HG03045 (cell line): ENCODE results near the gene ABTB2.
"Not testable (repeated sequence)": the region's sequence is repeated elsewhere in the genome, so short reads cannot be mapped to it uniquely, and the experiment has no call there.

Experiments
- ATAC-seq: cut with Tn5 transposase; IDR thresholded peaks from one replicate; pipeline ENCODE4 v1.9.1; 2021; ENCODE audit warnings: mild to moderate bottlenecking, moderate library complexity; ENCODE audit not compliant: unreplicated experiment

Gene ABTB2

DNA sequence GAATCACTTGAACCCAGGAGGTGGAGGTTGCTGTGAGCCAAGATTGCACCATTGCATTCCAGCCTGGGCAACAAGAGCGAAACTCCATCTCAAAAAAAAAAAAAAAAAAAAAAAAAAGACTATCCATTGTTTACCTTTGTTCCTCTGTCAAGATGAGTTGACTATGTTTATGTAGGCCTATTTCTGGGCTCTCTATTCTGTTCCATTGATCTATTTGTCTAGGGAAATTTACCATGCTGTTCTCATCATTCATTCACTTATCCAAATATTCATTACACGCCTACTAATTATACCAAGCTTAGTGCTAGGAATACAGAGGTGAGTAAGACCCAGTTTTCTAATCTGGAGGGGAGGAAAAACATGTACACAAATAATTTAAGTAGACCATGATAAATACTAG lies 139.1 kb downstream of the ABTB2 start:
- ATAC-seq: not testable (repeated sequence)

DNA sequence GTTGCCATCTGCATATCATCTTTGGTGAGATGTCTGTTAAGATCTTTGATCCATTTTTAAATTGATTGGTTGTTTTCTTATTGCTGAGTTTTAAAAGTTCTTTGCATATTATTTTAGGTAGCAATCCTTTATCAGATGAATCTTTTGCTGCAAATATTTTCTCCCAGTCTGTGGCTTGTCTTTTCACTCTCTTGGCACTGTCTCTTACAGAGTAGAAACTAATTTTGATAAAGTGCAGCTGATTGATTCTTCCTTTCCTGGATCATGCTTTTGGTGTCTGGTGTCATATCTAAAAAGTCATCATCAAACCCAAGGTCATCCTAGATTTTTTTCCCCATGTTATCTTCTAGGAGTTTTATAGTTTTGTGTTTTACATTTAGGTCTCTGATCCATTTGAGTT lies 139.7 kb downstream of the ABTB2 start:
- ATAC-seq: no peak

DNA sequence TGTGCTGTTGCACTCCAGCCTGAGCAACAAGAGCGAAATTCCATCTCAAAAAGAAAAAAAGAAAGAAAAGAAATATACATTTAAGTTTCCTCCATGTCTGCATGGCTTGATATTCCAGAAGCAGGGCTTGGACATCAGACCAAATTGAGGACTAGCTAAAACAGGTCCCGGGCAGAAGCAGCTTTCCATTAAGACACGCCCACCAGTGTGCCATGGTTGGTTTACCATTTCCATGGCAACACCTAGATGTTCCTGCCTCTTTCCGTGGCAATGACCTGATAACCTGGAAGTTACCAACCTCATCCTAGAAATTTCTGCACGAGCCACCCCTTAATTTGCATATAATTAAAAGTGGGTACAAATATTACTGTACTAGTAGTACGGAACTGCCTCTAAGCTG lies 141.1 kb downstream of the ABTB2 start:
- ATAC-seq: no peak

DNA sequence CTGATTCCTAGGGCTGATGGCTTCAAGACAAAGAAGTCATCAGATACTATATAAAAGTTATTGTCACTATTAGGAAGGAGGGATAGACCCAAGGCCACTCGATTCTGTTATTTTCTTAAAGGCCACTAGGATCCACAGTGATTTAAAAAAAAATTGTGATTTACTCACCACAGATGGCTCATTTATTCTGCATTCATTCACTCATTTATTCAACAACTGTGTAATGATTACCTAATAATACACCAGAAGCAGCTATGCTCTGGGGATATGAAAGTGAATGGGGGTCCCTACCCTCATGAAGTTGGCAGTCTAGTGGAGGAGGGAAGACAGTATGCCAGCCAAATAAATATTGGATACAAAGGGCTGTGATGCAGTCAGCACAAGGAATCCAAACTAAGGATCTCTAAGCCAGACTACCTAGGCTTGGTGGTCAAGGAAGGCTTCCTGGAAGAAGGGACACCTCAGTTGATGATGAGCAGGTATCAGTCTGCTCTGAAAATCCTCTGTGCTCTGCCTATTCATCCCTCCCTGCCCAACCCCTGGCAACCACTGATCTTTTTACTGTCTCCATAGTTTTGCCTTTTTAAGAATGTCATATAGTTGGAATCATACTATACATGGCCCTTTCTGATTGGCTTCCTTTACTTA lies 141.9 kb downstream of the ABTB2 start:
- ATAC-seq: no peak

DNA sequence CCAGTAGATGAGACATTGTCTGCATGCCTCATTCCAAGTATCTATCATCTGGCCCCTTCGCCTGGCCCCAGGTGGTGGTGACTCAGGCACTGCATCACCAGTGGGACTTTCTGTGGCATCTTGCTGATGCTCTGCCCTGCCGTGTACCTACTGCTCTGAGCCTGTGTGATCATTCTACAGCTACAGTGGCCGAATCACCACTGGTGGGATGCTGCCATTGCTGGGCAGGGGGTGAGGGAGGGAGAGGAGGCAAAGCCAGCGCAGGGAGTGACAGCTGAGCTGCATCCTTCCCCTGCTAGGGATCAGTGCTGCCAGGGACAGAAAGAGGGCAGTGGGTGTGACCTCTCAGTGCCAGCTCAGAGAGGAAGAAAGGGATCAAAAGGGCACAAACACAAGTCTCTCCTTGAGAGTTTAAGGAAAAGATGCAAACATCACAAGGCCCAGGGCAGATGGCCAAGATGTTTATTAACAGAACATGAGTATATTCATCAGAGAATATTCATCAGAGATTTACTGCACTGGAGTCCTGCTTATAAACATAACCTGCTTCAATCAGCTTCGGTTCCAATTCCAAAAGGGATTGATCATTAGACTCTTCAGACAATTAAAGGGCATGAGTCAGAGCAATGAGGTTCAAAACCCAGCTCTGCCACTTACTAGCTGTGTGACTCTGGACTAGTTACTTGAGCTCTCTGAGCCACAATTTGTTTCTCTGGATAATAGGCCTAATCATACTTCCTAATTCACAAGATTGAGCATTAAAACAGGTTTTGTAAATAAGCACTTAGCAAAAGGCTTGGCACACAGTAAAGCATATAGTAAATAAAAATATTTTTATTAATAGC lies 142.6 kb downstream of the ABTB2 start:
- ATAC-seq: peak; percentile 64

DNA sequence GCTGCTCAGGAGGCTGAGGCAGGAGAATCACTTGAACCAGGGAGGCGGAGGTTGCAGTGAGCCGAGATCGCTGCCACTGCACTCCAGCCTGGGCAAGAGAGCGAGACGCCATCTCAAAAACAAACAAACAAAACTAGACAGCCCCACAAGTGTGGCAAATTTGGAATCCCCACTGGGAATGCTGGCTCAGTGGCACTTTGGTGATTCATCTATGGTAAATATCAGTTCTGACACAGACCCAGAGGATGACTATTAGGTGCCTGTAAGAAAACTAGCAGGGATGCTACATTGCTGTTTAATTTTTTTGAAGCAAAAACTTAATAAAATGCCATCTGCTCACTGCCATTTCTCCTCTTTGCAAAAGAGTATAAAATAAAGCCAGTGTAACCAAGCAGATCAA lies 144.4 kb downstream of the ABTB2 start:
- no peak for ATAC-seq

DNA sequence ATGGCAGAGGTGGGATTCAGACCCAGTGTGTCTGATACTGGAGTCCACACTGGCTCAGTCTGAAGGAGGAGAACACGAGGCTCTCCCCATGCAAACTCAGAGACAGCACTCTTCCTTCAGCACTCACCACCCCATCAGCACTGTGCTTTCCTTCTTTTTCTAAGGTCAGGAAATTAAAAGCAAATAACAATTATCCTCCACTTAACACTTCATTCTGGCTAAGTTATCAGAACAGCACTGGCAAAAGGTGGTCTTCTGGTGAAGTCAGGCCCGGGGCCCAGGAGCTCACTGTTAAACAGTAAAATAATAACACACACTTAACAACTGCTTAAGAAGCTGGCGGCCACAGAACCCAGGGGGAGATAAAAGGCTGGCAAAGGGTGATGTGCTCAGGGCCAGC lies 145.2 kb downstream of the ABTB2 start:
- no peak for ATAC-seq

DNA sequence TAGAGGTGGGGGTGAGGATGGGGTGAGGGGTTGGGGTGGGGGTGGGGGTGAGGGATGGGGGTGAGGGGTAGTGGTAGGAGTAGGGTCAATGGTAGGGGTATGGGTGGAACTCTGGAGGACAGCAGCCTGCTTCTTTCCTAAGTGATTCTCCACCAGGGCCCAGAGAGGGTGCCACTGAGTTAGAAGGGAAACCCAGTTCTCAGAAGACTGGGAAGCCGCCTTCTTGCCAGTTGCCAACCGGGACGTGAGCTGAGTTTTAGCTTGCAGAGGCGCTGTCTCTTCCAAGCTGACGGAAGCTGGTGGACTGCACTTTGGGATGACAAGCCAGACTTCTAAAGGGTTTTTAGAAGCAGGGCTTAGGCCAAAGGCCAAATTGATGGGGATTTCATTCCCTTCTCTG lies 148.0 kb downstream of the ABTB2 start:
- no peak for ATAC-seq

DNA sequence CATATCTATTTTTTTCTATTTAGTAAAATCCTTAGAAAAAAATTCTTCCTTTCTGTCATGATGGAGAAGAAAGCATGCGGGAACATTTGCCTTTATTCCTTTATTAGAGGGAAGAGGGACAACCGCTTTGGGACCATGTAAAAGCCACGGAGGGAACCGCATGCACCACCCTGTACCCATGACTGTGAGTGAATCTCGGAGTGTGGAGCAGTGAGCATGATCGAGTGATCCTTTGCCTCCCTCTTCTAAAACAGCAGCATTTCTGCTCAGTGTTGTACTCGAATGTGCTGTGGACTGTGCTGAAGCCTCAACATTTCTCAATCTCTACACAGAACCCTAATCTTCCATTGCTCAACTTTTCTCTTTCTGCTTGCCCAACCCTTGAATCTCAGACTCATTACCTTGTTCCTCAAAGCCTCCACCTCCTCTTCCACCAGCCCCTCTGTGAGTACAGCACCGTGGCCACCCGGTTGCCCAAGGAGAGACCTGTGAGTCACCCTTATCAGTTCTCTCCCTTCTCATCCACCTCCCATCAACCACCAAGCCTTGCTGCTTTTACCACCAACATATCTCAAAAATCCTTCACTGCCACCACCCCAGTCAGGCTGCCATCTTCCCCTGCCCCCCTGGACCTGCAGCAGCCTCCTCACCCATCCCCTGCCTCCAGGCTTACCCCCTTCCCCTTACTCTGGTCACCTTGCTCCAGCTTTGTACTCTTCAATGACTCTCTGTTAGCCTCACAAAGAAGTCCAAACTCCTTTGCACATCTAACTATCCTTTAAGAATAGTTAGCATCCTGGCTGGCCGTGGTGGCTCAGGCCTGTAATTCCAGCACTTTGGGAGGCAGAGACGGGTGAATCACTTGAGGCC lies 149.3 kb downstream of the ABTB2 start:
- no peak for ATAC-seq

DNA sequence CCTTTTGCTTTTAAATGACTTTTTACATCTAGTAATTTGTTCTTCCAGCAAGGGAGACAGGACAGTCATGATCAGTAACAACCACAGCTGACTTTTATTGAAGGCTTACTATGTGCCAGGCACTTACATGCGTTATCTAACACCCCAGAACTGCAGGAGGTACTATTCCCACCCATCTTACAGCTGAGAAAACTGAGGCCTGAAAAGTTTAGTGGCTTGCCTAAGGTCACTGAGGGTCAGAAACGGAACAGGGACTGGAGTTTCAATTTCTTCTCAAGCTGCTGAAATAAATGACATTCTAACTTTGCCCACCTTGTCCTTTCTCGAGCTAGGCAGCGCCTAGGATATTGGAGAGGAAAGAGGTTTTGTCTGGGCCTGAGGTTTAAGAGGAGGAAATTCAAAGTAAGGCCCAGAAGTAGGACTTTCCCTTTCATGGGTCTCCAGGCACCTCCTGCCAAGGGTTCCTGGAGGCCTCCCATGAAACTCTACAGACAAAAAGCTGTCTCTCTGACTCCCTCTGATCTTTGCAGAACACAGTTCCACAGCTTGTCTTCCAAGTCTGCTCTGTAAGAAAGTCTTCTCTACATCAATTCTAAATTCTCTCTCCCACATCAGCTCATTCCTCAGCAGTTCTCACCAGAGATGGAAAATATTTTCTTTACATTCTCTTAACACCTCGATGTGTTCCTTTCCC lies 150.2 kb downstream of the ABTB2 start:
- no peak for ATAC-seq

DNA sequence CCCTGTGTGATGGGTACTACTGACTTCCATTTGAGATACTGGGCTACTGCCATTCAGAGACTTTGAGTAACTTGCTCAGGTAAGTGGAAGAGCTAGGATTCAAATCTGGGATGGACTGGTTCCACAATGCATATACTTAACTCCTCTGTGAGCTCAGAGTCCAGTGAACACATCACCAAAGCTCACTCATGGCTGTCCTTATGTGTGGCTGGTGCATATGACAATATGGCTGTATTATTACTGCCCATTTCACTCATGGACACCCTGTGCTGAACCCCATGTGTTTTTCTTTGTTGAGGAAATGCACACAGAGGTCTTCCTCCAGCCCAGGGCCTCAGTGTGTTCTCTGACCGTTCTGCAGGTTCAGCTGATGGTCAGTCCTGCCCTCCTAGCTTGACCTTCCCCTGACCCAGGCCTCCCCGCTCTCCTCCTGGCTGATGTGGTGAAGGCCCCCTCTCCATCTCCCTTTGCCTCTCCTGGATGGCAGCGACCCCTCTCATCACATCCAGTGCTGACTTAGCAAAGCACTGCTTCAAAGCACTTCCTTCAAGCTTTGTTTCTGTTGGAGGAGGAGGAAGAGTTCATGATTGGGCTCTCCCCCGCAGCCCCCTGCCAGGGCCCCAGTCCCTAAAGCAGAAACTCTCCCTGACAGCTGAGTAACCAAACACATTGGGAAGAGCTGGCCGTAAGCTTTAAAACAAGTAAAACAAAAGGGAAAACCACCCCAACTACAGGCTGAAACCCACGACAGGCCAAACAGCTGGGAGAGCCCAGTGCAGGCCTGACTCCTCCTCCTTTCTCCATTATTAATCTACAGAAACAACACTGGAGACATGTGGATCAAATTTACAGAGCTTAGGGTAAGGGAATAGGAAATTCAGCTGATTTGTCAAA lies 151.2 kb downstream of the ABTB2 start:
- ATAC-seq: no peak

DNA sequence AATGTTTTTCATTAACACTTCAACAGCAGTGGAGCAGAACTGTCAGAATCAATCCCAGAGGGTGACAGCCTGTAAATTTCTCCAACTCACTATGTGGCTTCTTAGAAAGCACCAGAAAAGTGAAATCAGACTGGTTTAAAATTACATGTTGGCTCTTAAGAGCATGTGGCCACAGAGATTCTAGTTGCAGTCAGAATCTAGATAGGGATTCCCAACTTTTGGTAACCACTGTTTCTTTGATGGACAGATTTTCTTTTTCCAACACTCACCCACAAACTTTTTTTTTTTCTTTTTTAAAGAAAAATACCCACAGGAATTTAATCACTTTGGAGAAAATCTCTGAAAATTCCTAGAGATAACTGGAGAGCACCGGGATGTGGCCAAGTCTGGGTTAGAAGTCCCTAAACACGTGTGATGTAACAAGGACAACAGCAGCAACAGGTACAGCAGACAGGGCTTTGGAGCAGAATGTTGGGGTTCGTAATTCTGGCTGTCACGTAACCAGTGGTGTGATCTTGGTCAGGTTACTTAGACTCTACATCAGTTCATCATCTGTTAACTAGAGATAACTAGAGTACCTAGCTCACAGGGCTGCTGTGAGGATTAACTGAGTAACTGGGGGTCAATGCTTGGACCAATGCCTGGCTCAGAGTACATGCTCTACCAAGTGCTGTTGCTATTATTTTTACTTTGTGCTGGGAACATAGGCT lies 152.3 kb downstream of the ABTB2 start:
- no peak for ATAC-seq

DNA sequence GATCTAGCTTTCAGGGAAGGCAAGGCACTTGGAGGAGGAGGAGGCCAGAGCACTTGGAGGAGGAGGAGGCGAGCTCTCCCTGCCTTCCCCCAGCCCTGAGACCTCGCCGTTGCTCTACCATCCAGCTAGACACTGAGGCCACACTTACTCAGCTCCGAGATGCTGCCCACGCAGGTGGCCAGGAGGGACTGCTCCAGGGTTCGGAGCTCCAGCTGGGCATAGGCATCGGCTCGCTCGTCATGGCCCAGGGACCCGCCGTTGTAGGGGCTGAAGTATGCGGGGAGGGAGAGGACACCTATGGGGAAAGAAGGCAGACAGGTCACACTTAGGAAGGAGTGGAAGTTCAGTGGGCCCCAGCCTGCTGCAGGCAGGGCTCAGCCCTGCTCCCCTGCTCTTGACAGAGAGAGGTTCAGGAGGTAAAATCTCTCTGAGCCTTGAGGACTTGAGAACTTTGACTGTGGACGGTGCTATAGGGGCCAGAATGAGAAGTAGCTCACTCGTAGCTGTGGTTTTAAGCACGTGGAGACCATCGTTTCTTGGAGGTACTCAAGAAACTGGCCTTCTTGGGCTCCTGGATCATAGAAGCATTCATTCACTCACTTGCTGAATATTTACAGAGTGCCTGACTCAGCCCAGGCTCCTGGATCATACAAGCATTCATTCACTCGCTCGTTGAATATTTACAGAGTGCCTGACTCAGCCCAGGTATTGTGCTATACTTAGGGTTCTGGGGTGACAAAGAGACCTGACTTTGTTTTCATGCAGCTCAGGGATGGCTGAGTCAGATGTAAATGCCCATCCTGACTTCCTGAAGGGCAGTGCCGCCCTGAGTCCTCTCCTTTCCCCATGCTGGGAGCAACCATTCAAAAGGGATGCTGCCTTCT lies 153.2 kb downstream of the ABTB2 start:
- no peak for ATAC-seq

DNA sequence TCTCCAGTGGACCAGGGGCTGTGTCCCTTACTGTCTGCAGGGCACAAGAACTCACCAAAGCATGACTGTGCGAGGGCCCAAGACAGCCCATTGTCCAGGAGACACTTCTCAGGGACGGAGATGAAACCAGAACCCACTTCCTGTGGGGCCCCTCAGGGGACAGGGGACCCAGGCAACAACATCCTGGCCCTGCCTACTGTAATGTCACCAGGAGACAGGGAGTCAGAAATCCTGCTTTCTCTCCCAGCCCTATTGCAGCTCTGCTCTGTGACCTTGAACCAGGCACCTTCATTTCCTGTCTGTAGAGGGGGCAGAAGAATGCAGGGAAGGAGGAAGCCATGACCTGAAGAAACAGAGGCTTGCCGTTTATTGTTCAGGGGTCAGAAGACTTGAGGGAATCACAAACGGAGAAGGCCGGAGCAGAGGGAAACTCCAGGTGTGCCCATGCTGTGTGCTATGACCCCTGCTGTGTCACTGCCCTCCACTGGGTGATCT lies 154.4 kb downstream of the ABTB2 start:
- no peak for ATAC-seq

DNA sequence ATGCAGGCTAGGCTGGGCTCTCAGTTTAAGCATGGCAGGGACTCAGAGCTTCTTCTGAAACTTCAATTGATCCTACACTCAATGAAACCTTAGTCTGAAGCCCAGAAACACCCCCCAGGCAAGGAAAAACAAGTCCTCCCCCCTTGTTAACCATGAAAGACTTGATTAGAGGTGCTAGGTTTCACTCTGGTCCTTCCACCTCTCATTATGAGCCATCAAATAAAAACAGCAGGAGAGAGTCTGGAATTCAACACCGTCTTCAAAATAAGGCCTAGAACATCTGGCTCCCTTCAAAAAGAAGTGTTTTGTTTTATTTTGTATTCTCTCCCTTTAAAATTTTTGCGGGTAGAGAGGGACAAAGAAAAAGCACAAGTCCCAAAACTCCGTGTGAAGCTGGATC lies 156.7 kb downstream of the ABTB2 start:
- no peak for ATAC-seq

DNA sequence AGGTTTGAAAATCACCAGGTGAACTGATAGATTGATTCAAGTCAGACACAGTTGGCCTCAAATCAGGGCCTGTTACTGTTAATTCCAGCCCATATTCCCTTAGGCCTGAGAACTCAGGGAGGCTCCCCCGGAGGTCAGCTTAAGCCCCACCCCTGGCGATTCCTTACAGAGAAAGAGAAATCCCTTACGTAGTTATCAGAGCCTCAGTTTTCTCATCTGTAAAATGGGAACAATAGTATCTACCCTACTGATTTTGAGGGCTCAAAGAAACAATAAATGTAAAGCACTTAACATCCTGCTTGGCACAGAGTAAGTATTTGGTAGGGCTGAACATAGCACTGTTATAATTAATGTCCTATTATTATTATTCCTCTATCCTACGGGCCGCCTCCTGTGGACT lies 158.3 kb downstream of the ABTB2 start:
- no peak for ATAC-seq

DNA sequence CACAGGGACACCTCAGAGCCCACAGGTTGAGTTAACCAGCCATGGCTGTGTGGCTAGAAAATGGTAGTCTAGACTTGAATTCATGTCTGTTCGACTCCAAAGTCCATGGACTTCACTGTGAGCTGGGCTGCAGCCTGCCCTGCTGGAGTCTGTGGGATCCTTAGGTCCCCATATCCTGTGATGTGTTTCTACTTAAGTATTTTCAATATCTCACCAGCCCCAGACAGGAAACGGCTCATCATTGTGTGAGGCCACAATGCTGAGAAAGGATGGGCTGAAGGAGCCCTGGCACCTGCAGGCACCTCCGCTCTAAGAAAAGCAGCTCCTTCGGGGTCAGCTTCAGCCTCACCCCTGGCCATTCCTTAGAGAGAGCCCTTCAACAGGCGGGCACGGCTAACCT lies 159.3 kb downstream of the ABTB2 start:
- ATAC-seq: no peak

DNA sequence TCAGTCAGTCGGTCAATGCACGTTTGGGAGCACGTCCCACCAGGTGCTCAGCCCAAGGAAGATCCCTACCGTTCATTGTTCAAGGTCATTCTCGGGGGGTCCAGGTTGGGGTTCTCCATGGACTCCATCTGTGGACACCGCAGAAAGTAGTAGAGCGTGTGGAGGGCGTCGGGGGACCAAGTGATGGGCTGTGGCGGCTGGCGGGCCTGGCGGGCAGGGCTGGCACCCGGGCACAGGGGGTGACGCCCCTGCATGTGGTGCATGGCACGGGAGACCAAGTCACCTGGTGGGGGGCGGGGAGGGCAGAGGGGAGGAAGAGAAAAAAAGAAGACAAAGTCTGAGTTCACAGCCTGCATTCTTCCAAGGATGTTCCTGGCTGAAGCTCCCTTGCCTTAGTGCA lies 160.6 kb downstream of the ABTB2 start:
- no peak for ATAC-seq
